ENCODE results near the gene VPS35L.

GRCh38 chr16:19713697-19714096, 158.2 kb downstream of the VPS35L start:
- TF ChIP-seq GATA3 (IDR thresholded peaks at IDR 0.05; ENCODE audit: low read depth, low read length): no peak
- no peak for TF ChIP-seq GATA2 (IDR thresholded peaks at IDR 0.05; ENCODE audit: low read depth, low read length)

Measured in SH-SY5Y (cell line).